ENCODE results near the gene PITPNM3. TPM values are rescaled to one million over a fixed set of nuclear protein-coding genes. Genes with fewer than 3 reads are reported as not detected.

PITPNM3 gene
- total and polyA plus RNA-seq, 2 of the 13 experiments (the other 11 are each of a cell fraction or from before 2014, with no cell fraction given): 0.13 to 0.29 TPM

- in situ Hi-C loops (cut with HindIII; ENCODE audit: extremely low pct_ligation_motif_present, low pct_unique_long_range_greater_than_20kb) (no loop called here), intact Hi-C loops (cut with micrococcal nuclease; ENCODE audit: unreplicated experiment) (loop anchor here (10.0 kb wide), 1 partner anchor 79 kb away; the partner anchor contains the start of gene PITPNM3)
- no peak overlapping the region for H3K9ac ChIP-seq (ENCODE audit: insufficient read depth, low read depth, low read length)
- DNase-seq (ENCODE audit: low spot score) (no peak), FAIRE-seq (no peak), ATAC-seq (no peak)
- H3K4me3 ChIP-seq (replicated peaks in 1 of 3; ENCODE audit: insufficient read depth in 1 of 3, low read depth in 2 of 3, low read length in 3 of 3): no peak overlapping the region
- no peaks in the 10 kb centered on the region for H3K27me3 ChIP-seq (ENCODE audit: control insufficient read depth in 1 of 2, insufficient read depth in 2 of 2, low read length in 2 of 2)
- BruUV-seq (replicated peaks): no TSS peak
- no peak overlapping the region for H3K27ac ChIP-seq (ENCODE audit: extremely low read length, insufficient read depth, low read length)
- no peaks in the 10 kb centered on the region for H3K36me3 ChIP-seq (replicated peaks in 1 of 2; ENCODE audit: control insufficient read depth in 1 of 2, insufficient read depth in 2 of 2, low read length in 2 of 2)
- ChIA-PET POLR2A (no interaction called here), CTCF (ENCODE audit: low intra/inter-chr PET ratio, low total read pairs) (no interaction called here)
- no peak overlapping the region for H2AFZ ChIP-seq (ENCODE audit: low read length)
- H4K20me1 ChIP-seq (ENCODE audit: insufficient read depth, low read length): no peaks in the 10 kb centered on the region
- no peaks in the 10 kb centered on the region for H3K9me3 ChIP-seq (ENCODE audit: low read length)
- no peak overlapping the region for H3K4me2 ChIP-seq (ENCODE audit: low read depth, low read length)
- no peaks in the 10 kb centered on the region for H3K79me2 ChIP-seq (ENCODE audit: insufficient read depth, low read length)
- H3K4me1 ChIP-seq (ENCODE audit: insufficient read depth, low read length): no peaks in the 10 kb centered on the region
- WGBS (ENCODE audit: low lambda C conversion rate): 49% methylated on average over 4 of the region's 4 CpGs
- TF ChIP-seq ATF7-NPFF (CRISPR knock-in tag; IDR thresholded peaks at IDR 0.05; ENCODE audit: low read depth) (no peak), DNMT3B (CRISPR knock-in tag; conservative IDR thresholded peaks at IDR 0.05) (no peak), ZHX1 (CRISPR knock-in tag; IDR thresholded peaks at IDR 0.05; ENCODE audit: low read depth) (no peak), SOX5 (CRISPR knock-in tag; IDR thresholded peaks at IDR 0.05; ENCODE audit: borderline replicate concordance) (no peak), KLF6 (CRISPR knock-in tag; IDR thresholded peaks at IDR 0.05) (no peak), AHR (CRISPR knock-in tag; IDR thresholded peaks at IDR 0.05) (no peak), DRAP1 (CRISPR knock-in tag; IDR thresholded peaks at IDR 0.05) (no peak), ZSCAN30 (CRISPR knock-in tag; IDR thresholded peaks at IDR 0.05) (no peak), ZNF543 (CRISPR knock-in tag; IDR thresholded peaks at IDR 0.05) (no peak), MED13 (CRISPR knock-in tag; IDR thresholded peaks at IDR 0.05) (no peak), ERF (CRISPR knock-in tag; IDR thresholded peaks at IDR 0.05) (no peak), ZNF772 (CRISPR knock-in tag; IDR thresholded peaks at IDR 0.05) (no peak), ZNF205 (CRISPR knock-in tag; IDR thresholded peaks at IDR 0.05) (no peak), GTF3A (CRISPR knock-in tag; conservative IDR thresholded peaks at IDR 0.05) (no peak), ONECUT2 (CRISPR knock-in tag; IDR thresholded peaks at IDR 0.05) (no peak), TMF1 (CRISPR knock-in tag; IDR thresholded peaks at IDR 0.05; ENCODE audit: low read depth) (no peak), KMT2A (CRISPR knock-in tag; IDR thresholded peaks at IDR 0.05) (no peak), ZNF367 (CRISPR knock-in tag; IDR thresholded peaks at IDR 0.05; ENCODE audit: borderline replicate concordance) (no peak)
- TF ChIP-seq, protein P1, sequence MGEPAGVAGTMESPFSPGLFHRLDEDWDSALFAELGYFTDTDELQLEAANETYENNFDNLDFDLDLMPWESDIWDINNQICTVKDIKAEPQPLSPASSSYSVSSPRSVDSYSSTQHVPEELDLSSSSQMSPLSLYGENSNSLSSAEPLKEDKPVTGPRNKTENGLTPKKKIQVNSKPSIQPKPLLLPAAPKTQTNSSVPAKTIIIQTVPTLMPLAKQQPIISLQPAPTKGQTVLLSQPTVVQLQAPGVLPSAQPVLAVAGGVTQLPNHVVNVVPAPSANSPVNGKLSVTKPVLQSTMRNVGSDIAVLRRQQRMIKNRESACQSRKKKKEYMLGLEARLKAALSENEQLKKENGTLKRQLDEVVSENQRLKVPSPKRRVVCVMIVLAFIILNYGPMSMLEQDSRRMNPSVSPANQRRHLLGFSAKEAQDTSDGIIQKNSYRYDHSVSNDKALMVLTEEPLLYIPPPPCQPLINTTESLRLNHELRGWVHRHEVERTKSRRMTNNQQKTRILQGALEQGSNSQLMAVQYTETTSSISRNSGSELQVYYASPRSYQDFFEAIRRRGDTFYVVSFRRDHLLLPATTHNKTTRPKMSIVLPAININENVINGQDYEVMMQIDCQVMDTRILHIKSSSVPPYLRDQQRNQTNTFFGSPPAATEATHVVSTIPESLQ (CRISPR knock-in tag; conservative IDR thresholded peaks at IDR 0.05): no peak
Measured at GRCh38 chr17:6475411-6475810, 80.9 kb downstream of the PITPNM3 start.

Measured in HepG2 (cell line).